ENCODE results near the gene LSM12.
"Not testable (repeated sequence)": the region's sequence is repeated elsewhere in the genome, so short reads cannot be mapped to it uniquely, and the experiment has no call there.

The LSM12 gene

DNA sequence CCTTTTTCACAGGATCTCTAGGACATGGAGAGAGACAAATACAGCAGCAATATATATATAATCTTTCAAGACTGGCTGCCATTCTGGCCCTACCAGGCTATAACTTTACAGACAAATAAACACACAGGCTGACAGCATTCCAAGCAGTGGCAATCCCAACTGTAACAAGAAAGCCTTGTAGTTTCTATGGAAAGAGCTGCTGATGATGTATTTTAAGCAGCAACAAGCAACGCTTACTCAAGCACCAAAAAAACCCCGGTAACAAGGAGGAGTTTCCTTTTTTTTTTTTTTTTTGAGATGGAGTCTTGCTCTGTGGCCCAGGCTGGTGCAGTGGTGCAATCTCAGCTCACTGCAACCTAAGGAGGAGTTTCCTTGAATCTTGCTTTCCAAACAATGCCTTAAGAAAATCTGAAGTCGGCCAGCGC lies 23.2 kb downstream of the LSM12 start:
- no peak for DNase-seq (ENCODE audit: low spot score)
- in situ Hi-C loops (cut with MboI; ENCODE audit: low sequenced_read_pairs, unreplicated experiment) = no loop called here
- TF ChIP-seq, protein P1, sequence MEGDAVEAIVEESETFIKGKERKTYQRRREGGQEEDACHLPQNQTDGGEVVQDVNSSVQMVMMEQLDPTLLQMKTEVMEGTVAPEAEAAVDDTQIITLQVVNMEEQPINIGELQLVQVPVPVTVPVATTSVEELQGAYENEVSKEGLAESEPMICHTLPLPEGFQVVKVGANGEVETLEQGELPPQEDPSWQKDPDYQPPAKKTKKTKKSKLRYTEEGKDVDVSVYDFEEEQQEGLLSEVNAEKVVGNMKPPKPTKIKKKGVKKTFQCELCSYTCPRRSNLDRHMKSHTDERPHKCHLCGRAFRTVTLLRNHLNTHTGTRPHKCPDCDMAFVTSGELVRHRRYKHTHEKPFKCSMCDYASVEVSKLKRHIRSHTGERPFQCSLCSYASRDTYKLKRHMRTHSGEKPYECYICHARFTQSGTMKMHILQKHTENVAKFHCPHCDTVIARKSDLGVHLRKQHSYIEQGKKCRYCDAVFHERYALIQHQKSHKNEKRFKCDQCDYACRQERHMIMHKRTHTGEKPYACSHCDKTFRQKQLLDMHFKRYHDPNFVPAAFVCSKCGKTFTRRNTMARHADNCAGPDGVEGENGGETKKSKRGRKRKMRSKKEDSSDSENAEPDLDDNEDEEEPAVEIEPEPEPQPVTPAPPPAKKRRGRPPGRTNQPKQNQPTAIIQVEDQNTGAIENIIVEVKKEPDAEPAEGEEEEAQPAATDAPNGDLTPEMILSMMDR (IDR thresholded peaks at IDR 0.05; ENCODE audit: borderline replicate concordance, control extremely low read depth, extremely low read depth, insufficient read depth, missing control alignments) = no peak

DNA sequence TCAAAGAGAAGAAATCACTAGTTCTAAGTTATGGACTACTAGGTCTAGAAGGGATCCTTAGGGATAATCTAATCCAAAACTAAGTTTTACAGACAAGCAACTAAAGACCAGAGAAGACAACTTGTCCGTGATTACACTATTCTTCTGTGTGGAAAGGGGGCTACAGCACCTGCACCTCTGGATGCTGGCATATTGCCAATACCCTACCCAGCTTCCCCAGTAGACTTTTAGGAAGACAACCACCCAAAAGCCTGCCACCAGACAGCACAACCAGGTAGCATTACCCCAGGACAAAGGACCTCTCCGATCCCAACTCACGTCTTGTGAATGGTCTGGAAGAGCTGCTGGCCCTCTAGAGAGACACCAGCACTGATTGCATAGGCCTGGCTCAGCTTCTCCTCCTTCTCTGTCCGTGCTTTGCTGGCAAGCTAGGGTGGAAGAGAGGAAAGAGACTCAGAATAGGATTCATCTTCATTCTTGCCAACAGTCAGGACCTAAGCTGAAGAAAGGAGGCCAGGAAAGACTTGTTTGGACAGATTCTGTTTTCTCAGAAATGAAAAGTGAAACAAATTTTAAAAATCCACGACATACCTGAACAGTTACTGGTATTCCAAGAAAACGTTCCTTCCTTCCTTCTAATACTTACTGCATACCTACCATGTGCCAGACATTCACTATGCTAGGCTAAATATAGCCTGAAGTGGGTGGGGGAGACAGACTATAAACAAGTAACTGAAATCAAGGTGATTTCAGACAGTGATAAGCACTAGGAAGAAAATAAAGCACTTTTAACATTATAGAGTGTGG lies 26.4 kb downstream of the LSM12 start:
- in situ Hi-C loops (cut with MboI; ENCODE audit: low sequenced_read_pairs, unreplicated experiment) = no loop called here
- TF ChIP-seq, protein P1 (IDR thresholded peaks at IDR 0.05; ENCODE audit: borderline replicate concordance, control extremely low read depth, extremely low read depth, insufficient read depth, missing control alignments) = no peak
- DNase-seq (ENCODE audit: low spot score) = no peak

DNA sequence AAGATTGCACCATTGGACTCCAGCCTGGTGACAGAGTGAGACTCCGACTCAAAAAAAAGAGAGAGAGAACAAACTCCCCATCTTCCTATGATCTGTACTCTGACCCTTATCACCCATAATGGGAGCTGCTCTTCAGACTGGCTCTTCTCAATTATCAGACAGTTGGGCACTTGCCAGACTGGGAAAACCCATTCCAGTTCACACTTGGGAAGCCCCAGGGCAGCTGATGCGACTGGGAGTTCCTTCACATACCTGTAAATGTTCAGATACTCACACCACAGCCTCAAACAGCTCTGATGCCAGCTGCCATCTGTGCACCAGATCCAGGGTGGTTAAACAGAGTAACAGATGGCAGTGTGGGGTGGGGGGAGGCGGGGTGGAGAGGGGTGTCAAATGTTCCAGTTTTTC lies 27.9 kb downstream of the LSM12 start:
- no peak for DNase-seq (ENCODE audit: low spot score)
- TF ChIP-seq, protein P1 (IDR thresholded peaks at IDR 0.05; ENCODE audit: borderline replicate concordance, control extremely low read depth, extremely low read depth, insufficient read depth, missing control alignments) = no peak
- in situ Hi-C loops (cut with MboI; ENCODE audit: low sequenced_read_pairs, unreplicated experiment) = no loop called here

- DNase-seq (ENCODE audit: low spot score) = no peak
- in situ Hi-C loops (cut with MboI; ENCODE audit: low sequenced_read_pairs, unreplicated experiment) = no loop called here
- TF ChIP-seq, protein P1 (IDR thresholded peaks at IDR 0.05; ENCODE audit: borderline replicate concordance, control extremely low read depth, extremely low read depth, insufficient read depth, missing control alignments) = no peak
These were observed 29.0 kb downstream of the LSM12 start for GRCh38 chr17:44037471-44037870.

GRCh38 chr17:44034688-44035087 lies 31.8 kb downstream of the LSM12 start:
- in situ Hi-C loops (cut with MboI; ENCODE audit: low sequenced_read_pairs, unreplicated experiment); DNase-seq (ENCODE audit: low spot score): not testable (repeated sequence)

- in situ Hi-C loops (cut with MboI; ENCODE audit: low sequenced_read_pairs, unreplicated experiment) = no loop called here
- DNase-seq (ENCODE audit: low spot score) = no peak
- TF ChIP-seq, protein P1 (IDR thresholded peaks at IDR 0.05; ENCODE audit: borderline replicate concordance, control extremely low read depth, extremely low read depth, insufficient read depth, missing control alignments) = no peak
These were observed 32.5 kb downstream of the LSM12 start for GRCh38 chr17:44033861-44034408.

GRCh38 chr17:44030482-44030881 lies 36.0 kb downstream of the LSM12 start:
- TF ChIP-seq, protein P1 (IDR thresholded peaks at IDR 0.05; ENCODE audit: borderline replicate concordance, control extremely low read depth, extremely low read depth, insufficient read depth, missing control alignments) = no peak
- no peak for DNase-seq (ENCODE audit: low spot score)
- in situ Hi-C loops (cut with MboI; ENCODE audit: low sequenced_read_pairs, unreplicated experiment) = no loop called here
